NCI-H1105 treated with DMSO at 0.1 percent for 48 hours (cell line): ENCODE data around the gene FCER2.
"Not testable (repeated sequence)": the region's sequence is repeated elsewhere in the genome, so short reads cannot be mapped to it uniquely, and the experiment has no call there.

Experiments used
- DNase-seq: peaks from one replicate; lab custom pipeline; 2025; lab: John Stamatoyannopoulos, UW

Gene FCER2

DNA sequence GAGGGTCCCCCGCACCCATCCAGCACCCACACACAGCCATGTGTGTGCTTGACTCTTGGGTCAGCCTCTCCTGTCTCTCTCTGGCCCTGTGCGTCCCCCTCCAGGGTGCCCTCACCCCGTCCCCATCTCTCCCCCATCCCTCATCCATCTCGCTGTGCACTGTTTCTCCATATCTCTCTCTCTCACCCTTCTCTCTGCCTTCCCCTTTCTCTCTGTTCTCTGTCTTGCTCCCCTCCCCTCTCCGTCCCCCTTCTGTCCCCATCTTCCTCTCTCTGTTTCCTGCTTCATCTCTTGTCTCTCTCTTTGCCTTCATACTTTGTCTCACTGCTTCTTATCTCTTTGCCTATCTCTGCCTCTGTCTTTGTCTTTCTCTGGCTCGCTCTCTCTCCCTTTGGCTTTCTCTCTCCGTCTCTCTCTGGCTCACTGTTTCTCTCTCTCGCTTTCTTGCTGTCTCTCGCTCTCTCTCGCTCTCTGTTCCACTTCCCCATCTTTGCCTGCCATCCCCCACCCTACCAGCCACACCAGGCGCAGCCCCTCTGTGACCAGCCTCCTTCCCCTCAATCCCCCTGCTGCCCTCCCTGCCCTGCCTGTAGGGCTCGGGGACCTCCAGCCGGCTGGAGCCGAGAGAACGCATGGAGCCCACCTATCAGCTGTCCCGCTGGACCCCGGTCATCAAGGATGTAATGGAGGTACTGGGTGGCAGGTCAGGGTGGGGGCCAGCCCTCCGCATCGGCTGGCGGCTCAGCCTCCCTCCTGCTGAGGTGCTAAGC, 56.1 kb downstream of the FCER2 start:
- DNase-seq, result no peak

- no peak for DNase-seq
Observed at GRCh38 chr19:7645163-7645562, 56.8 kb downstream of the FCER2 start.

GRCh38 chr19:7644550-7644877, 57.4 kb downstream of the FCER2 start:
- no peak for DNase-seq

DNA sequence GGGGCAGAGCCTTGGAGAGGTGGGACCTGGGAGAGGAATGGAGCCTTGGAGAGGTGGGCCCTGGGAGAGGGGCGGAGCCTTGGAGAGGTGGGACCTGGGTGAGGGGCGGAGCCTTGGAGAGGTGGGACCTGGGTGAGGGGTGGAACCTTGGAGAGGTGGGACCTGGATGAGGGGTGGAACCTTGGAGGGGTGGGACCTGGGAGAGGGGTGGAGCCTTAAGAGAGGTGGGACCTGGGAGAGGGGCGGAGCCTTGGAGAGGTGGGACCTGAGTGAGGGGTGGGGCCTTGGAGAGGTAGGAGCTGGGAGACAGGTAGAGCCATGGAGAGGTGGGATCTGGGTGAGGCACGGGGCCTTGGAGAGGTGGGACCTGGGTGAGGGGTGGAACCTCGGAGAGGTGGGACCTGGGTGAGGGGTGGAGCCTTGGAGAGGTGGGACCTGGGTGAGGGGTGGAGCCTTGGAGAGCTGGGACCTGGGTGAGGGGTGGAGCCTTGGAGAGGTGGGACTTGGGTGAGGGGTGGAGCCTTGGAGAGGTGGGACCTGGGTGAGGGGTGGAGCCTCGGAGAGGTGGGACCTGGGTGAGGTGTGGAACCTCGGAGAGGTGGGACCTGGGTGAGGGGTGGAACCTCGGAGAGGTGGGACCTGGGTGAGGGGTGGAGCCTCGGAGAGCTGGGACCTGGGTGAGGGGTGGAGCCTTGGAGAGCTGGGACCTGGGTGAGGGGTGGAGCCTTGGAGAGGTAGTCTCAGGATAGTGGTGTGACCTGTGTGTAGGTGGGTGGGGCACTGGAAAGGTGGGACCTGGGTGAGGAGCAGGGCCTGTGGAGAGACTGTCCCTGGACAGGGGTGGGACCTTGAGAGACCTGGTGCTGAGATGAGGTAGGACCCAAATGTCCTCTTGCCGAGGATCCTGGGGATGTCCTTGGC, 58.0 kb downstream of the FCER2 start:
- DNase-seq, result not testable (repeated sequence)

GRCh38 chr19:7643031-7643415, 58.9 kb downstream of the FCER2 start:
- no peak for DNase-seq

DNA sequence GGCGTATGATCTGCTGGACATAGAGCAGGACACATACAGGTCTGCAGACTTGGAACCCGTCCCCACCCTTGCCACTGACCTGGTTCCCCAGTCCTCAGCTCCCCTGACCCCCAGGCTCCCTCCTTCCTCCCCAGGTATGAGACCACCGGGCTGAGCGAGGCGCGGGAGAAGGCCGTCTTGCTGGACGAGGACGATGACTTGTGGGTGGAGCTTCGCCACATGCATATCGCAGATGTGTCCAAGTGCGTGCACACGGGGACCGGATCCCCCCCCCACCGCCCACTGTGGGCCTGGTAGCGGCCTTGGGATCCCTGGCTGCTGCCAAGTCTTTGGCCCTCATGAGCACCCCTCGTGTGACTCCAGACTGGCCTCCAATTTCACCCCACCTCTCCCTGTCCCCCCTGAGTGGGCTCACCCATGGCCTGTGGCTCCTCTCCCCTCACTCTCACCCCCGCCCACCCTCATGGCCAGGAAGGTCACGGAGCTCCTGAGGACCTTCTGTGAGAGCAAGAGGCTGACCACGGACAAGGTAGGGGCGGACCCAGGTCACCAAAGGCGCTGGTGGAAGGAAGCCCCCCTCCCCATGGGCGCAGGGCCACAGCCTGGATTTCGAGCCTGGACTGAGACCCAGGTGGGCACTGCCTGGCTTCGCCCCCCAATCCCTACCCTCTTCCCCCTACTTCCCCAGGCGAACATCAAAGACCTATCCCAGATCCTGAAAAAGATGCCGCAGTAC, 59.5 kb downstream of the FCER2 start:
- no peak for DNase-seq

DNA sequence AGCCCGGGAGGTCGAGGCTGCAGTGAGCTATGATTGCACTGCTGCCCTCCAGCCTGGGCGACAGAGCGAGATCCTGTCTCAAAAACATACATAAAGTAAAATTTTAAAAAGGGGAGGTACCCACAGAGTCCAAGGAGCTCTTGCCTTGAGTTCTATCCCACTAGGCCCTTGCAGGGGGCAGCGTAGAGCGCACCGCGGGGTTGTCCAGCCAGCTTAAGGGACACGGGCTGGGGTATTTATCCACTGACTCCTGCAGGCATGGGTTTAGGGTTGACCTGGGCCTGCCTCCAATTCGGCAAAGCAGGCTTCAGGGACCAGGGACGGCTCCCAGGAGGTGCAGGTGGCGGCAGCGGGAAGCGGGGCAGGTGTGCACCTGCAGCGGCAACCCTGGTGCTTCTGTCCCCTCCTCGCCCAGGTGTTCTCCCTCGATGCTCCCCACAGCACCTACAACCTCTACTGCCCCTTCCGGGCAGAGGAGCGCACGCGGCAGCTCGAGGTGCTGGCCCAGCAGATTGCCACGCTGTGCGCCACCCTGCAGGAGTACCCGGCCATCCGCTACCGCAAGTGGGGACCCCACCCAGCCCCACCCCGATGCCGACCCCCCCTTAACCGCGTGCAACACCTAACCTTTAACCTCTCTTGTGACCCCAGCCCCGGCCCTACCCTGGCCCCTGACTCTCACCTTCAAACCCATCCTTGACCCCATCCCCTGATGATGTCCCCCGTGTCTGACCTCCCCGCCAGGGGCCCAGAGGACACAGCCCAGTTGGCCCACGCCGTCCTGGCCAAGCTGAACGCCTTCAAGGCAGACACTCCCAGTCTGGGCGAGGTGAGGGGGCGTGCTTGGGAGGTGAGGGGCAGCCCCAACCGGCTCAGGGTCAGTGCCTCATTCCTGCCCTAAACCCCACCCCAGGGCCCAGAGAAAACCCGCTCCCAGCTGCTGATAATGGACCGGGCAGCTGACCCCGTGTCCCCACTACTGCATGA, 60.3 kb downstream of the FCER2 start:
- DNase-seq, result no peak

- no peak for DNase-seq
Observed at GRCh38 chr19:7640803-7641202, 61.1 kb downstream of the FCER2 start.

GRCh38 chr19:7639863-7640348, 62.0 kb downstream of the FCER2 start:
- DNase-seq, result no peak

GRCh38 chr19:7638802-7639465, 63.0 kb downstream of the FCER2 start:
- DNase-seq, result no peak
